GM23338 (cell line): ENCODE measurements around the gene COMTD1. TPM values are rescaled to one million over a fixed set of nuclear protein-coding genes. Genes with fewer than 3 reads are reported as not detected.

Experiments
- ATAC-seq: fragments of 200-7000 bp; cut with Tn5 transposase; 3 replicates; pipeline ENCODE4 v1.9.1; 2020
- DNase-seq: peaks from one replicate; pipeline ENCODE4 v3.0.0-alpha.2; 2015; ENCODE audit warnings: low spot score
- H2AFZ ChIP-seq: fragments of 200-600 bp; sonication (generic); 2 replicates; pipeline ENCODE4 v1.8.0; 2016; ENCODE audit warnings: antibody characterized with exemption, mild to moderate bottlenecking, moderate library complexity
- H3F3A ChIP-seq: fragments of 200-600 bp; sonication (generic); replicated peaks from 2 replicates; pipeline ENCODE4 v1.8.0; 2017; ENCODE audit warnings: antibody characterized with exemption, mixed run types, low read depth
- H3K27ac ChIP-seq: fragments of 200-600 bp; sonication (generic); 2 replicates; pipeline ENCODE4 v1.6.1; 2016; ENCODE audit warnings: low read depth
- H3K27me3 ChIP-seq: fragments of 200-600 bp; sonication (generic); 2 replicates; pipeline ENCODE4 v1.8.0; 2016; ENCODE audit warnings: mild to moderate bottlenecking, mixed run types, moderate library complexity; ENCODE audit not compliant: insufficient read depth
- H3K36me3 ChIP-seq: fragments of 200-600 bp; sonication (generic); 2 replicates; pipeline ENCODE4 v1.8.0; 2016; ENCODE audit warnings: mild to moderate bottlenecking; ENCODE audit not compliant: insufficient read depth
- H3K4me1 ChIP-seq: fragments of 200-600 bp; sonication (generic); 2 replicates; pipeline ENCODE4 v1.8.0; 2016; ENCODE audit warnings: mild to moderate bottlenecking, moderate library complexity; ENCODE audit not compliant: insufficient read depth
- H3K4me2 ChIP-seq: fragments of 200-600 bp; sonication (generic); 2 replicates; pipeline ENCODE4 v1.7.1; 2017; ENCODE audit warnings: mixed run types
- H3K4me3 ChIP-seq: fragments of 200-600 bp; sonication (generic); 2 replicates; pipeline ENCODE4 v1.6.1; 2016; ENCODE audit warnings: mixed run types
- H3K79me2 ChIP-seq: fragments of 200-600 bp; sonication (generic); replicated peaks from 2 replicates; pipeline ENCODE4 v1.8.0; 2017; ENCODE audit warnings: mild to moderate bottlenecking; ENCODE audit not compliant: insufficient read depth
- H3K9me2 ChIP-seq: fragments of 200-600 bp; sonication (generic); 2 replicates; pipeline ENCODE4 v1.8.0; 2017; ENCODE audit not compliant: insufficient read depth
- H4K20me1 ChIP-seq: fragments of 200-600 bp; sonication (generic); replicated peaks from 2 replicates; pipeline ENCODE4 v1.8.0; 2017; ENCODE audit warnings: mild to moderate bottlenecking; ENCODE audit not compliant: insufficient read depth
- H3K27ac Mint-ChIP-seq: 2 replicates; pipeline ENCODE4 v1.8.0; 2020; ENCODE audit warnings: inconsistent platforms, mild to moderate bottlenecking, moderate library complexity, mixed read lengths
- H3K27me3 Mint-ChIP-seq: 3 replicates; pipeline ENCODE4 v1.8.0; 2022; ENCODE audit warnings: low read depth, mild to moderate bottlenecking, moderate library complexity, mixed read lengths, inconsistent platforms; ENCODE audit not compliant: insufficient read depth, poor library complexity
- H3K36me3 Mint-ChIP-seq: 3 replicates; pipeline ENCODE4 v1.8.0; 2021; ENCODE audit warnings: low read depth, mild to moderate bottlenecking, inconsistent platforms, moderate library complexity, mixed read lengths
- H3K4me1 Mint-ChIP-seq: 3 replicates; pipeline ENCODE4 v1.8.0; 2020; ENCODE audit warnings: mild to moderate bottlenecking, inconsistent platforms, mixed read lengths
- H3K4me3 Mint-ChIP-seq: 3 replicates; pipeline ENCODE4 v1.8.0; 2021; ENCODE audit warnings: moderate library complexity, mild to moderate bottlenecking, inconsistent platforms, mixed read lengths
- H3K9me3 Mint-ChIP-seq: 3 replicates; pipeline ENCODE4 v1.8.0; 2020; ENCODE audit warnings: moderate library complexity, mild to moderate bottlenecking, inconsistent platforms, mixed read lengths
- CTCF ChIP-seq, 2 experiments: fragments of 200-600 bp in 1 of 2; sonication (generic) in 1 of 2; conservative IDR thresholded peaks; 2 replicates each; pipeline versions ENCODE4 v1.5.1 to v1.6.1; 2016 to 2017; ENCODE audit warnings: antibody characterized with exemption in 2 of 2, low read depth in 2 of 2, mild to moderate bottlenecking in 2 of 2, moderate library complexity in 1 of 2
- EZH2phosphoT487 ChIP-seq: fragments of 200-600 bp; sonication (generic); IDR thresholded peaks from one replicate; pipeline ENCODE4 v1.8.1; 2018; ENCODE audit warnings: antibody characterized with exemption; ENCODE audit not compliant: unreplicated experiment
- NANOG ChIP-seq: IDR thresholded peaks from 2 replicates; pipeline ENCODE4 v1.6.1; 2016; ENCODE audit warnings: antibody characterized with exemption, borderline replicate concordance
- ZNF114 ChIP-seq: fragments of 250-450 bp; sonication (Bioruptor Pico); IDR thresholded peaks from 2 replicates; pipeline ENCODE4 v1.5.0; 2020; ENCODE audit warnings: mild to moderate bottlenecking, moderate library complexity
- ZNF462 ChIP-seq: fragments of 250-450 bp; sonication (Bioruptor Pico); IDR thresholded peaks from 2 replicates; pipeline ENCODE4 v1.5.0; 2020; ENCODE audit warnings: mild to moderate bottlenecking, moderate library complexity
- polyA plus RNA-seq: library from polyadenylated mRNA; unstranded; fragments of >200 nt; fragmentation: Nextera tagmentation; extraction: Ambion mirVana; gene quantifications from 2 replicates; pipeline ENCODE4 v1.2.1, GENCODE V29; 2016
- total RNA-seq: library from RNA; depleted of rRNA; stranded (reverse); fragments of >200 nt; shearing (Covaris generic); gene quantifications from 2 replicates; pipeline ENCODE4 v1.2.3, GENCODE V29; 2014

The COMTD1 gene
- total and polyA plus RNA-seq, 2 experiments from 2014 or later, result 40.0 to 46.7 TPM

GRCh38 chr10:75208181-75208580 is 27.6 kb downstream of the COMTD1 start:
- no peak overlapping the region for H3K4me3 Mint-ChIP-seq
- no peaks in the 10 kb centered on the region for H3K9me3 Mint-ChIP-seq
- no peak for DNase-seq

More at GRCh38 chr10:75208181-75208580, 27.6 kb downstream of the COMTD1 start:
- peaks cover 22% of the 10 kb centered on the region for H3K36me3 Mint-ChIP-seq
- peaks cover 5% of the 10 kb centered on the region for H3K36me3 ChIP-seq
- ATAC-seq, result no peak
- H3K4me2 ChIP-seq, result no peak overlapping the region
- H3K9me2 ChIP-seq, result no peaks in the 10 kb centered on the region
- no peak overlapping the region for H3K27ac Mint-ChIP-seq
- H3K27me3 Mint-ChIP-seq, result peaks cover 5% of the 10 kb centered on the region
- 0 out of 2 replicates have a peak, but pooled peaks cover 8% of the 10 kb centered on the region for H3F3A ChIP-seq
- no peak for TF ChIP-seq EZH2phosphoT487
- TF ChIP-seq ZNF462 (CRISPR knock-in tag), result no peak
- TF ChIP-seq ZNF114 (CRISPR knock-in tag), result no peak
- TF ChIP-seq CTCF (conservative IDR thresholded peaks at IDR 0.05; ENCODE audit: low read depth in 2 of 2), result no peak
- TF ChIP-seq NANOG, result no peak
- H3K27ac ChIP-seq, result peak overlapping the region; percentile 55; the same call in 1 of the 2 replicates
- peaks cover 25% of the 10 kb centered on the region for H3K79me2 ChIP-seq
- H3K27me3 ChIP-seq, result no peaks in the 10 kb centered on the region
- no peak overlapping the region for H2AFZ ChIP-seq
- H3K4me1 Mint-ChIP-seq, result peaks cover 29% of the 10 kb centered on the region
- H3K4me3 ChIP-seq, result no peak overlapping the region
- peaks cover 6% of the 10 kb centered on the region for H4K20me1 ChIP-seq
- peaks cover 6% of the 10 kb centered on the region for H3K4me1 ChIP-seq
